GM04503 (cell line): Measurements from ENCODE around the gene TEX30.

Experiments used
- DNase-seq: peaks from one replicate; pipeline ENCODE4 v3.0.0-alpha.2; 2012; ENCODE audit warnings: low read depth

Gene TEX30

DNA sequence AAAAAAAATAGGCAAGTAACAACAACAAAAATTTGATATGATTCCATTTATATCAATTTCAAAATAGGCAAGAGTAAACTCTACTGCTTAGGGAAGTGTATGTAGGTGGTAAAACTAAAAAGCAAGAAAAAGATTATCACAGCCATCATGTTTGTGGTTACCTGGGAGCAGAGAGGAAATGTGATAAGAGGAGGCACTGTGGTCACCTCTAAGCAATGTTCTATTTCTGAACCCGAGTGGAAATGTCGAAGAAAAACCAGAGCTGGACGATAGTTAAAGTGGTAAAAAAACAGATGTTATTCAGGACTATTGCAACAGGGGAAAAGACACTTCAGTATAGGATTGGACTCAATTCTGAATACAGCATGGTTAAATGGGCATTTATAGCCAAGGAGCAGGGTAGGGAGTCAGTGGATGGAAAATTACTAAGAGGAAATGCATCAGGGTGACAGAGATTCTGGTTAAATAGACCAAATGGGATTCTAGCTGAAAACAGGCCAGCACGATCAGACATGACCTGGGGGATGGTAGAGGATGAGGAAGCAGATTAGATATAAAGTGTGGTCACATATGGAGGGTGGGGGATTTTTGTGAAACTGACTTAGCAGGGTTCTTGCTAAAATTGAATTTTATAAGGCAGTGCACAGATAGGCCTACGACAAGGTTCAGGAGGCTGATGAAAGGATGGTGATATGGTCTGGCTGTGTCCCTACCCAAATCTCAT is 6.0 kb upstream of the TEX30 start:
- no peak for DNase-seq

DNA sequence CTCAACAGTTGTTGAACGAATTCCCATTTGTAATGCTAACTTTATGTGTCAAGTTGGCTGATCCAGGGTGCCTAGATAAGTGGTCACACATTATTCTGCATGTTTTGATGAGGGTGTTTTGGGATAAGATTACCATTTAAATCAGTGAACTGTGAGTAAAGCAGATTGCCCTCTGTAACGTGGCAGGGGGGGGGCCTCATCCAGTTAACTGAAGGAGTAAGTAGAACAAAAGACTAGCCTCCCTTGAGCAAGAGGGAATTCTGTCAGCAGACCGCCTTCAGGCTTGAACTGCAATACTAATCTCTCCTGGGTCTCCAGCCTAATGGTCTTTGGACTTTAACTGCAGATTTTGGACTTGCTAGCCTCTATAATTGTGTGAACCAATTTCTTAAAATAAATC is 4.2 kb upstream of the TEX30 start:
- no peak for DNase-seq

DNA sequence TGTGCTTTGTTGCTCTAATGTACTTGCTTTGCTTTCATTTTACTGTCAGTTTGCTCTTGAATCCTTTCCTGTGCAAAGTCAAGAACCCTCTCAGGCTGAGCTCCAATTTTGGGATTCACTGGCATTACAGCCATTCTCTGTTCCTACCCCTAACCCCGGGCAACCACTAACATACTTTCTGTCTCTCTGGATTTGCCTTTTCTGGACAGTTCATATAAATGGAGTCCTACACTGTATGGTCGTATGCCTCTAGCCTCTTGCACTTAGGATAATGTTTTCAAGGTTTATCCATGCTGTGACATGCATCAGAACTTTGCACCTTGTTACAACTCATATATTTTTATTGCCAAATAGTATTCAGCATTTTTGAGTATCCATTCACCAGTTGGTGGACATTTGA is 2.7 kb upstream of the TEX30 start:
- DNase-seq: no peak

DNA sequence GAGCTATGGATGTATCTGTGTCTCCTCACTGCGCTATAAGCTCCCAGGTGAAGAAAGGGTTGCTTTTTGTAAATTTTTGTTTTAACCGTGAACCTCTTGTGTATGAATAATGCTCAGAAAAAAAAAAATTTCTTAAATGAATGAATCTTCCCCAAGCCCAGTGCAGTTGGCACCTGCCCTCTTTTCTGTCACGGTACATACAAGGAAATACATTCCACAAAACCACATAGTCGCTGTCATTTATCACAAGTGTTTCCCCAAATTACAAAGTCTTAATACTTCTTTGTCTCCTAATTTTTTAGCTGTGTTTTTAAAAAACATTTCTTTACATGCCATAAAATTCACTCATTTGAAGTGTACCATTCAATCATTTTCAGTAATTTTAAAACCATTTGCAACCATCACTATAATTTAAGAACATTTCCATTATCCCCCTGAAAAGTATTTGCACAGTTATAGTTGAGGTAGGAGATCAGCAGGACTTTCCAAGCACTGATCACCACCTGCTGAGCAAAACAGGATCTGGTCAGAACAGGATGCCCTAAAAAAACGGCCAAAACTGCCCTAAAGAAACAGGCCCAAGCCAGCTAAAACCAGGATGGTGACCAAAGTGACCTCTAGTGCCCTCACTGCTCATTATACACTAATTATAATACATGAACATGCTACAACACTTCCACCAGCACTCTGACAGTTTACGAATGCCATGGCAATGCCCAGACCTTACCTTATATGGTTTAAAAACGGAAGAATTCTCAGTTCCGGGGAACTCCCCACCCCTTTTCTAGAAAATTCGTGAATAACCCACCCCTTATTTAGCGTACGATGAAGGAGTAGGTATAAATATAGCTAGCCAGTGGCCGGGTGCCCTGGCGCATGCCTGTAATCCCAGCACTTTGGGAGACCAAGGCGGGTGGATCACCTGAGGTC is 1.3 kb upstream of the TEX30 start:
- DNase-seq: no peak

DNA sequence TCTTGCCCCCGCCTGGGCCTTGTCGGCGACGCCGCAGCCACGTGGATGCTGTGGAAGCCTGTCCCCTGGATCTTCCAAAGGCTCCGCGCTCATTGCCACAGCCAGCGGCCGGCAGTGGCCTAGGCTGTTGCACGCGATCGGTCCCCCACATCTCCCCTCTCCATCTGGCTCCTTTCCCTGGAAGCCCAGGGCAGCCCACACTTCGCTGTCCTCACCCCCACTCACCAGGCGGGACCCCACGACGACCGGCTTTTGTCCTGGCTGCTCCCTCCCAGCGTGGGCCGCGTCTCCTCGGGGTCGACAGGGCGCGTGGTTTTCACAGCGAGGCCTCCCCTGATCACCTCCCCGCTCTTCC is 605 bp upstream of the TEX30 start:
- DNase-seq: no peak

DNA sequence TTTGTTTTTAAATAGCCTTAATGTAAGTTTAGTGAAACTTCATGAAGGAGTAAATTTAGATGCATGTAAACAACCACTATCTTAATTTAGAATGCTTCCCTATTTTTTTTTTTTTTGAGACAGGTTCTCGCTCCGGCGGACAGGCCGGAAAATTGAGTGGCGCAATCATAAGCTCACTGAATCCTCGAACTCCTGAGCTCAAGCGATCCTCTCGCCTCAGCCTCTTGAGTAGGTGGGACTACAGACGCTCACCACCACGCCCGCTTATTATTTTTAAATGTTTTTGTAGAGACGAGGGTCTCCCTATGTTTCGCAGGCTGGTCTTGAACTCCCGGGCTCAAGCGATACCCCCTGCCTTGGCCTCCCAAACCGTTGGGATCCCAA is 1.6 kb downstream of the TEX30 start:
- DNase-seq: no peak

DNA sequence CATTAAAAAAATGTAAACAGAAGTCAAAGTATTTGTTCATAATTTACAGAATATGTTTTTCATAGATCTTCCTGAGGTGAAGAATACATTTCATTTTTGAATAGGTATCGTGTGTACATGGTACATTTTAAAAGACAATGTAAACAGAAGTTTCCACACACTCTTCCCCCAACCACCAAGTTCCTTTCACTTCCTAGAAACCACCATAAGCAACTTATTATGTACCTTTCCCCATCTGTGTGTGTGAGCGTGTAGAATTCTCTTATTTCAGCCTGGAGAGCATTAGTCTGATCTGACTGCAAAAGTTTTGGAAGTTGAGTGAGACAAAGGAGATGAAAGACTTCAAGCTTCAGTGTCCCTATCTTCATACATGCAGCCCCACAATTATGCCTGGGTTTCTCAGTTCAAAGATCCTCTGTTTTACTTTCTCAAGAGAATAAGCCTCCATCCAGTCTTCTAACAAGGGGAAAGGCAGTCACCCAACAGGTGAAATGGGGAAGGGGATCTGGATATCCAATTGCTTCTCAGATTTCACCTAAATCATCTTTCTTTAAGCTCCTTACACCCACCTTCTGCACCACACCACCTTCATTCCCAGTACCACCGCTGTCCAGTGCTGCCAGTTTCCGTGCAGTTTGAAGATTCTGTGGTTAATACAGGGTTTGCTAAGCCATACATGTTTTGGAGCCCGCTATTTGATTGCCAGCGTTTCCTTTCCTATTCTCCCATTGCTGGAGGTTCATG is 2.1 kb downstream of the TEX30 start:
- no peak for DNase-seq

DNA sequence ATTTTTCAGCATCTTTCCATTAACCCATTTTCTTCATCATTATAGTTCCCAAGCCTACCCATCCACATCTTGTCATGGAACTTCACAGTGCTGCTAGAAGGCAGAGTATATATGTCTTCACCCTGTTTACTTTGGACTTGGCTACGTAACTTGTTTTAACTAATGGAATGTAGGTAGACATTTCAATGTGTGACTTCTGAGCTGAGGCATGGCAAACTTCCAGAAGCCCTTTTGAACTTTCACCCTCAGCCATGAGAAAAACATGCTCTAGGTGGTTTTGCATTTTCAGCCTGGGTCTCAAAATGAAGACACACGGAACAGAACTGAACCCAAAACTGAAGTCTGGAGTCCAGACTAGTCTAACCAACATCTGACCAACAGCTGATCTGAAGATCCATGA is 3.2 kb downstream of the TEX30 start:
- DNase-seq: no peak

DNA sequence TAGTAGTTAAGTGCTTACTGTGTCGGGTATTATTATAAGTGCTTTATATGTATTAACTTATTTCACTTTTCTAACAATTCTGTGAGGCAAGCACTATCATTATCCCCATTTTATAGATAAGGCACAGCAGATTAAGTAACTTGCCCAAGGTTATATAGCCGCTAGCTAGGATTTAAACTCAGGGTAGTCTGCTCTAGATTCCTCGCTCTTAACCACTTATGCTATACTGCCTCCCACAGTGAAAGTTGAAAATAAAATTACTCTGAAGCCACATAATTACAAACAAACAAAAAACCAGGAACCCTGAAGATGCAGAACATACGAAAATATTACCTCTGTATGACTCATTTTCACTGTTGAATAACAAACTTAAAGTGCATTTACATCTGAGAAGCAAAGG is 3.9 kb downstream of the TEX30 start:
- no peak for DNase-seq

DNA sequence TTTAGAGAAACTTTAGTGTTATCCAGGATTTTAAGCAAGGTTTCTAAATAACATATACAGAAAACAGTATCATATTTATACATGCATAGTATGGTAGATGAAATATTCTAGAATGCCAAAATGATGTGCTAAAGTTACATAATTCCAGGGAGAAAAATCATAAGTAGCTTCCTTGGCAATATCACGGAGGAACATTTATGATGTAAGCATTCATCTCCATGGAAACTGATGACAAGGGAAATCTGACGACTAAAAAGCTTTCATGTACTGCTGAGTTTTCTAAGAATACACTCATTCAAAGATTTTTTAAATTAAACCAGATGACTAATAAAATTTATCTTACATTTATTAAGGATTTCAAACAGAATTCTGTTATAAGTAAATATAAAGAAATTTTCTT is 4.7 kb downstream of the TEX30 start:
- DNase-seq: no peak

DNA sequence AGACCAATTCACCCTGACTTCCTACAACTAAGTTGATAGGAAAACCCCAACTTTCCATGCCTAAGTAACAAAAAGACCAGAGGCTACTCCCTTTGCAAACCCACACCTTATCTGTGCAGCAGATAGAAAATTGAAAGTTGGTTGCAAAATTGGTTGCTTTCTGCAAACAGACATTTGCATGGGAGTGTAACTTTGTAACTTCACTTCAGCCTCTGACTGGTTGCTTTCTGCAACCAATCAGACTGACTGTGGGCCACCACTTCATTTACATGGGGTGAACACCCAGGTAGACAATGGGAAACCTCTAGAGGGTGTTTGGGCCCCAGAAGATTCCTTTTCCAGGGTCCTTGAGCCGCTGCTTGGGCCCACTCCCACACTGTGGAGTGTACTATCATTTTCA is 9.8 kb downstream of the TEX30 start:
- no peak for DNase-seq

DNA sequence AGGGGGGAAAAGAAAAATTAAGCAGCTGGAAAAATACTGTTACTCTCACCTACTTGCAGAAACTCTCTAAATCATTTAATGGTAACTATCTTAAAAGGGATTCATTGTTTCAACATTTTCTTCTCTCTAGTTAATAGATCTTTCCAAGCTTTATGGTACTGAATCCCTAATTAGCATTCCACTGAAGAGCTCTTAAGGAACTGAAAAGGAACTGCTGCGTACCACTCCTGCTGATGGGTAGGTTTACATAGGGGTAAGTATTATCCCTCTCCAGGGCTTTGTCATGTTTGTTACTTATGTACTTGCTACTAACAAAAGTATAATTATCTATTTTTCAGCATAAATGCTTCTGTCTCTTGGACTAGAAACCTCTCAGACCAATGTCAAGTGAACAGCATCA is 12.5 kb downstream of the TEX30 start:
- no peak for DNase-seq

DNA sequence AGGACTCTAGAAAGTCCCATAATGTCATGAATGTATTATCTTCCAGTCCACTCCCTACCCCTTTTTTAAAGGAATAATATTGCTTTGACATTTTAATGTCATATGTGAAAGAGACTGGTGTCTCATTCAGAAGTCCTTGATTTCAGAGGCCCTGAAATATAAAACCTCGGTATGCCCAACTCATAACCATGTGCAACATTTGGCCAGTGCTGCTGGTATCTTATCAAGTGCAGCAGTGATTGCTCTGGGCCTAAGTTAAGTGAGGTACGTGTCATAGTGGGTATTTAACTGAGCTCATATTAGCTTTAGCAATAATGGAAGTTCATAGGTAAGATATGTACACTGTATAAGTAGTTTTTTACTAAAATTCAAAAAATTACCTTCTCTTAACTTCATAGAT is 14.7 kb downstream of the TEX30 start:
- no peak for DNase-seq

DNA sequence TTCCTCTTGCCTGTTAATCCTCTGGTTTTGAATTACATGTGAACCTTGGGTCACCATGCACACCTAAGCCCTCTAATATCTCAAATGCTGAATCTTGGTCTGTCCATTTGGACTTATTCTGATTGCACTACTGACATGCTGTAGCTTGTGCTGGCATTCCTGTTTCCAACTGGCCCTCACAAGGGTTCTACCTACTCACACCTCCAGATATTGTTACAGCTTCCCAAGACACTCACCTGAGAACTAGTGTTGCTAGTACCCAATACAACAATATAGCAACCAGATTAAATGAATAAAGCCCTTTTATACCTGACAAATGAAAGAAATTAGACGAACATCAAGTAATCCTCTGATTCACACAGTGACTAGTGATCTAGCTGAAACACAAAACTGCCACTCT is 16.6 kb downstream of the TEX30 start:
- DNase-seq: no peak

DNA sequence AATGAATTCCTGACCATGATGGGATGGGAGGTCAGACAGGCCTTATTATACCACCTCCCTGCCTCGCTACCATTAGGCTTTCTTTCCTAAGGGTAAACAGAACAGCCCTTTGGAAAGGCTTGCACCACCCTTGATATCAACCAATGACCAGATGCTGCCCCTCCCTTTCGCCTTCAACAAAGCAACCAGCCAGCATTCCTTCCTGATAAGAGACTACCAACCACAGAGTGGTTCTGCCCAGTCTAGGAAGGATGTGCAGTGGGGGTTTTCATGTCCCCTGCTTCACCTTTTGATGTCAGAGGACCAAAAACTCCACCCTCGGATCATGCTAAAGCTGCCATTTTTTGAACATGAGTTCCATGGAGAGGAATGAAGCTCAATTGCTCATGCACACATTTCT is 21.7 kb downstream of the TEX30 start:
- no peak for DNase-seq

DNA sequence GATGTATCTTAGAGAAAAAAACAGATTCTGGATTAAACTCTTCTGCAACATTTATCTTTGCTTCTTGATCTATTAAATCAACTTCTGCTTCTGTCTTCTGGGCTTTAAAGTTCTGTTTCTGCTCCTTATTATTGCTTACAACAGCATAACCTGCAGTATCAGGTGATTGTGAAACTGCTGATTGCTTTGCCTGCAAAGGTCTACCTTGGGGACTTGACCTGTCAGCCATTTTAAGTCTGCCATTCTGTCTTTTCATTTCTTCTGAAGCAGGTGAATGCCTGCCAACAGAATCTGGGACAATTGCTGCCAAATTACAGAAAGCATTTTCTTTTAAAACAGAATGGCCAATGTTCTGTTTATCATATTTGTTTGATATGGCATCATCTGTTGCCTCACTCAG is 31.1 kb downstream of the TEX30 start:
- no peak for DNase-seq

DNA sequence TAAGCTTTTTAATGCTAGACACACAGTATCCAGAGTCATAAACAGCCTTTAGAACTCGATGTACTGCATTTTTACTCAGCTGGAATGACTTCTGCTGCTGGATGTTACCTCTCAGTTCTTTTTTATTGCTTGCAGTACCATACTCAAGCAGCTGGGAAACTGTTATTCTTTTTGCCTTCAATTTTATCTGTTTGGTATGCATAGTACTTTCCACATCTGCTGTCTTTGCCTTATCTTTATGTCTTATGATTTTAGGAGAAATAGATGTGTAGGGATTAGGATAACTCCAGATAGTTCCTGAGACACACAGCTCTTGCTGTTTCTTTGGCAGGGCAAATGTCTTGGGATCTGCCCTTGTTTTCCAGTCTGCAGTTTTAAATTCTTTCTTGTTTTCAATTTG is 31.5 kb downstream of the TEX30 start:
- no peak for DNase-seq

DNA sequence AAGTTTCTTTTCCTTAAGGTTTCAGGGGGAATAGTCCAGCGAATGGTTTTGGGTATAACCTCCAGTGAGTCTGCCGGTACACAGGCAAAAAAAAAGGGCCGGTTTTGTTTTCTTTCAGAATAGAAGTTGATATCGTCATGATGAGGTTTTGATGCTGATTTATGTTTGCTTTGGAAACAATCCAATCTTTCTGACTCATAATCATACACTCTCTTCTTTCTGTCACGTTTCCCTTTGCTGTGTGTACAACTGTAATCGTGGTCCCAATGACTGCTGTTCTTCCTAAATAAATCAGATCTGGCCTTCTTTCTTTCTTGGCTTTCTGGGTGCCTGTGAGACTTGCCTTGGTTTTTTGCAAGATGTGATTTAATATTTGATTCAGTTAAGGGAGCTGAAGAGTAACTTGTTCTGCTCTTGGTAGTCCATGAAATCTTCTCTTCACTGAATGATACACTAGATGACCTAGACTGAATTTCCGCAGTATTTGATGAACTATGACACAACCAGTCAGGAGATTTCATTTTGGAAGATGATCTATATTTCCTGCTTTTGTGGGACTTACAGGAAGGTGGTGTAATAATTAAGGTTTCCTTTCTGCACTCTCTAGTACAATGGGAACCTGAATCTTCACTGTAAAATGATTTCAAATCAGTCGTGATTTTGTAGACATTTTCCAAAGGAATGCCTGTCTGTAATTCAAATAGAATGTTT is 43.9 kb downstream of the TEX30 start:
- DNase-seq: no peak

DNA sequence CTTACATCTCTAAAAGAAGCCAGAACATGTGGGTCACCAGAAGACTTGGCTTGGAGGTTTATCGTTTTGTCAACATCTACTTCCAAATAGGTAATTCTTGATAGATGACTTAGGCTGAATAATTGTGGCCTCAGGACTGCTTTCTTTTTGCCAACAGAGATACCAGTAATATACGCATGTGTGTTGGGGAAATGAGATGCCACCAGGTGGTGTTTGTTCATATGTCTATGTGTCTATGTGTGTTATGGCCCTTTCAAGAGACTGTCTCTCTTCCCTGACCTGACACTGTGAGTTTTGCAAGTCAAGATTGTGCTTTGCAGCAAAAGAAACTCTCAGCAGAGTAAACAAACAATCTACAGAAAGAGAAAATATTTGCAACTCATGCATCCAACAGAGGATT is 47.2 kb downstream of the TEX30 start:
- no peak for DNase-seq

DNA sequence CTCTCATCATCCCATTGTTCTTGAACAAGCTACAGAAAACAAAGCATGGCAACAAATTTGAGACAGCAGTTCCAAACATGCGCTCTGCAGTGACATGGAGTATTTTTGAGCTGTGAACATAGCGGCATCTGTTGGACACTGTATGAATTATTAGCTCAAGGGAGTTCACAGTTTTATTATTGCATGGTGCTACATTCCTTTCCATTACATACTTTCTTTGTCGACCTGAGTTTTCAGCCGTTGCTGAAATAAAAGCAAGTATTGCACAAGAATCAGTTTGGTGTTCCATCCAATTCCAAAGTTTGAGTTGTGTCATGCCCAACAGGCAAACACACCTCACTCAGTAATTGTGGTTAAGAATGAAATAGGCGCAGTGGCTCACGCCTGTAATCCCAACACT is 48.7 kb downstream of the TEX30 start:
- DNase-seq: peak; percentile 58

DNA sequence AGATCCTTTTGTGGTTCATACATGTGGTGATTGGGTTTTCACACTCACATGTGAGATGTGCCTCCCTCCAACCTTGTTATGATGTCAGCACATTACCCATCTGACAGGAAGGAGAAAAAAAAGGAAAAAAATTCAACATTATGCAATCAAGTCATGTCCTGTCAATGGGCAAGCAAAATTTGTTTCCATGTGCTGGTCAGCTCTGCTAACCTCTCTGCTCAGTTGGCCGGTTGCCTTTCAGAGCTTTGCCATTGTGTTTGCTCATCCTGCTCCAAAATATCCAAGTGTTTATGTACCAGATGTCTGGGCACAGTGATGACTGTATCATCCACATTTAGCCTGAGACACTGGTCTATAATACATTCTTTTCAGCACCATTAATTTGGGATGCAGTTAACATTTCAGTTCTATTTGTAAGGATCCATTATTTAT is 51.8 kb downstream of the TEX30 start:
- DNase-seq: peak; percentile 97

DNA sequence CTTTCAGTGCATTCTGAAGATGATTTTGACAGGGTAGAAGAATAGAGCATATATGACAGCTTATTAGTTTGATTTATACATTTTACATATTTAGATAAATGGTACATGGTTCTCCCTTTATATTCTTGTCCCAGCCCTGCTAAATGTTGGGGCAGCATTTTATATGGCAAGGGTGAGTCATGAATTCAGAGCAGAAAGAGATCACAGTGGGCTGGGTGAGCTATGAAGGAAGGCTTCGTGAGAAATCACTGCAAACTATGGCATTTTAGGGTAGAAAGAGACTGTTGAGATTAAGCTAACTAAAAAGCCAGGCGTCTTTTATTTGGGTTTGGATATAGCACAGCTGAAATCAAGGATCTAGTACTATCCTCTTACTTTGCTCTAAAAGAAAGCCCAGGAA is 54.8 kb downstream of the TEX30 start:
- DNase-seq: no peak
